Nephron (organoid): Measurements from ENCODE around the gene KRTAP5-1.
"Not testable (repeated sequence)": the region's sequence is repeated elsewhere in the genome, so short reads cannot be mapped to it uniquely, and the experiment has no call there.

ENCODE experiments used
- H3K27ac Mint-ChIP-seq, 3 experiments: 2 replicates each; pipeline ENCODE4 v1.8.0; 2020; ENCODE audit warnings: mixed read lengths in 3 of 3, mild to moderate bottlenecking in 2 of 3, moderate library complexity in 1 of 3
- H3K27me3 Mint-ChIP-seq: 2 replicates; pipeline ENCODE4 v1.8.0; 2021; ENCODE audit warnings: low read depth, mild to moderate bottlenecking, moderate library complexity, mixed read lengths
- H3K36me3 Mint-ChIP-seq: 2 replicates; pipeline ENCODE4 v1.8.0; 2020; ENCODE audit warnings: low read depth, mixed read lengths
- H3K4me1 Mint-ChIP-seq: 2 replicates; pipeline ENCODE4 v1.8.0; 2020; ENCODE audit warnings: mixed read lengths
- H3K4me3 Mint-ChIP-seq, 3 experiments: 2 replicates each; pipeline ENCODE4 v1.8.0; 2020; ENCODE audit warnings: mild to moderate bottlenecking in 3 of 3, mixed read lengths in 3 of 3, moderate library complexity in 2 of 3
- H3K9me3 Mint-ChIP-seq: 2 replicates; pipeline ENCODE4 v1.8.0; 2020; ENCODE audit warnings: mixed read lengths
- CTCF ChIP-seq, 3 experiments: fragments of 200-600 bp; sonication (generic); IDR thresholded peaks; one replicate each; pipeline ENCODE4 v1.5.0; 2021; ENCODE audit warnings: antibody characterized with exemption in 3 of 3; ENCODE audit not compliant: unreplicated experiment in 3 of 3

The KRTAP5-1 gene

GRCh38 chr11:1604711-1605110, 19.6 kb upstream of the KRTAP5-1 start:
- peaks cover 61% of the 10 kb centered on the region for H3K27me3 Mint-ChIP-seq
- no peak overlapping the region for H3K4me3 Mint-ChIP-seq
- no peak overlapping the region for H3K27ac Mint-ChIP-seq
- peaks cover 12% of the 10 kb centered on the region for H3K9me3 Mint-ChIP-seq
- no peaks in the 10 kb centered on the region for H3K36me3 Mint-ChIP-seq
- no peak for TF ChIP-seq CTCF (IDR thresholded peaks at IDR 0.05; ENCODE audit: unreplicated experiment in 3 of 3)
- peaks cover 7% of the 10 kb centered on the region for H3K4me1 Mint-ChIP-seq

GRCh38 chr11:1604181-1604580, 19.1 kb upstream of the KRTAP5-1 start:
- Mint-ChIP-seq H3K27me3 (peaks cover 61% of the 10 kb centered on the region), H3K9me3 (peaks cover 12% of the 10 kb centered on the region)
- TF ChIP-seq CTCF (IDR thresholded peaks at IDR 0.05; ENCODE audit: unreplicated experiment in 3 of 3) = no peak

GRCh38 chr11:1603629-1604028, 18.5 kb upstream of the KRTAP5-1 start:
- no peak overlapping the region for H3K4me3 Mint-ChIP-seq
- H3K4me1 Mint-ChIP-seq = peaks cover 7% of the 10 kb centered on the region
- no peak overlapping the region for H3K27ac Mint-ChIP-seq
- TF ChIP-seq CTCF (IDR thresholded peaks at IDR 0.05; ENCODE audit: unreplicated experiment in 3 of 3) = no peak
- peaks cover 12% of the 10 kb centered on the region for H3K9me3 Mint-ChIP-seq
- no peaks in the 10 kb centered on the region for H3K36me3 Mint-ChIP-seq
- peaks cover 62% of the 10 kb centered on the region for H3K27me3 Mint-ChIP-seq

More at GRCh38 chr11:1604181-1604580, 19.1 kb upstream of the KRTAP5-1 start:
- Mint-ChIP-seq H3K27ac (no peak overlapping the region), H3K4me3 (no peak overlapping the region), H3K4me1 (peaks cover 7% of the 10 kb centered on the region), H3K36me3 (no peaks in the 10 kb centered on the region)

GRCh38 chr11:1601663-1602062, 16.6 kb upstream of the KRTAP5-1 start:
- H3K27ac Mint-ChIP-seq, H3K36me3 Mint-ChIP-seq, H3K4me3 Mint-ChIP-seq, H3K4me1 Mint-ChIP-seq: not testable (repeated sequence)
- Mint-ChIP-seq H3K27me3 (peaks cover 65% of the 10 kb centered on the region), H3K9me3 (peaks cover 12% of the 10 kb centered on the region)

- Mint-ChIP-seq H3K27ac (no peak overlapping the region), H3K9me3 (peaks cover 12% of the 10 kb centered on the region), H3K27me3 (peaks cover 69% of the 10 kb centered on the region), H3K4me1 (peaks cover 12% of the 10 kb centered on the region), H3K4me3 (no peak overlapping the region), H3K36me3 (no peaks in the 10 kb centered on the region)
- TF ChIP-seq CTCF (IDR thresholded peaks at IDR 0.05; ENCODE audit: unreplicated experiment in 3 of 3) = no peak
These were observed 15.5 kb upstream of the KRTAP5-1 start for GRCh38 chr11:1600626-1601025.

- Mint-ChIP-seq H3K4me3 (no peak overlapping the region), H3K27me3 (peaks cover 81% of the 10 kb centered on the region), H3K4me1 (peaks cover 12% of the 10 kb centered on the region), H3K36me3 (no peaks in the 10 kb centered on the region), H3K9me3 (peaks cover 12% of the 10 kb centered on the region), H3K27ac (no peak overlapping the region)
- no peak for TF ChIP-seq CTCF (IDR thresholded peaks at IDR 0.05; ENCODE audit: unreplicated experiment in 3 of 3)
These were observed 13.7 kb upstream of the KRTAP5-1 start for GRCh38 chr11:1598816-1599215.

GRCh38 chr11:1598406-1598805, 13.3 kb upstream of the KRTAP5-1 start:
- H3K36me3 Mint-ChIP-seq, H3K27ac Mint-ChIP-seq, H3K4me3 Mint-ChIP-seq: not testable (repeated sequence)
- peaks cover 12% of the 10 kb centered on the region for H3K4me1 Mint-ChIP-seq
- H3K9me3 Mint-ChIP-seq = peaks cover 12% of the 10 kb centered on the region
- H3K27me3 Mint-ChIP-seq = peaks cover 81% of the 10 kb centered on the region
